K562 (cell line): ENCODE results near the gene APC.
"Not testable (repeated sequence)": the region's sequence is repeated elsewhere in the genome, so short reads cannot be mapped to it uniquely, and the experiment has no call there.

Source experiments
- FOXA1 ChIP-seq: fragments of 450-650 bp; IDR thresholded peaks from 2 replicates; pipeline ENCODE4 v1.6.1; 2016; ENCODE audit warnings: mild to moderate bottlenecking, borderline replicate concordance
- MYBL2 ChIP-seq, 2 experiments: fragments of 450-650 bp in 1 of 2; sonication (generic) in 1 of 2; formaldehyde crosslinking in 1 of 2; IDR thresholded peaks; 2 replicates each; pipeline versions ENCODE4 v1.6.1 to v1.8.1; 2017 to 2022; ENCODE audit warnings: borderline replicate concordance in 1 of 2, inconsistent platforms in 1 of 2, low read depth in 1 of 2, mild to moderate bottlenecking in 1 of 2, missing genetic modification reagents in 1 of 2, moderate library complexity in 1 of 2
- ZNF76 ChIP-seq: fragments of 250-450 bp; sonication (Bioruptor Pico); IDR thresholded peaks from 2 replicates; pipeline ENCODE4 v1.4.0; 2020; ENCODE audit warnings: mild to moderate bottlenecking, moderate library complexity, borderline replicate concordance
- TF ChIP-seq, protein P1 (sequence below): sonication (generic); formaldehyde crosslinking; IDR thresholded peaks from 2 replicates; pipeline ENCODE4 v1.8.0; 2022; ENCODE audit warnings: mild to moderate bottlenecking, low read depth, missing genetic modification reagents
- TF ChIP-seq, protein P2 (sequence below): sonication (generic); formaldehyde crosslinking; IDR thresholded peaks from 2 replicates; pipeline ENCODE4 v1.8.0; 2023; ENCODE audit warnings: missing genetic modification reagents, mild to moderate bottlenecking, borderline replicate concordance

DNA sequence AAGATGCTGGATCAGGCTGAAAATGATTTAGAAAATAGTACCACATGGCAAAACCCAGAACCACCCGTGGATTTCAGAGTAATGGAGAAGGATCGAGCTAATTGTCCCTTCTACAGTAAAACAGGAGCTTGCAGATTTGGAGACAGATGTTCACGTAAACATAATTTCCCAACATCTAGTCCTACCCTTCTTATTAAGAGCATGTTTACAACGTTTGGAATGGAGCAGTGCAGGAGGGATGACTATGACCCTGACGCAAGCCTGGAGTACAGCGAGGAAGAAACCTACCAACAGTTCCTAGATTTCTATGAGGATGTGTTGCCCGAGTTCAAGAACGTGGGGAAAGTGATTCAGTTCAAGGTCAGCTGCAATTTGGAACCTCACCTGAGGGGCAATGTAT is 154.4 kb downstream of the APC start:
- TF ChIP-seq MYBL2 (IDR thresholded peaks at IDR 0.05; ENCODE audit: low read depth); MYBL2 (CRISPR knock-in tag; IDR thresholded peaks at IDR 0.05; ENCODE audit: borderline replicate concordance); ZNF76 (CRISPR knock-in tag); FOXA1: not testable (repeated sequence)
- TF ChIP-seq, protein P1, sequence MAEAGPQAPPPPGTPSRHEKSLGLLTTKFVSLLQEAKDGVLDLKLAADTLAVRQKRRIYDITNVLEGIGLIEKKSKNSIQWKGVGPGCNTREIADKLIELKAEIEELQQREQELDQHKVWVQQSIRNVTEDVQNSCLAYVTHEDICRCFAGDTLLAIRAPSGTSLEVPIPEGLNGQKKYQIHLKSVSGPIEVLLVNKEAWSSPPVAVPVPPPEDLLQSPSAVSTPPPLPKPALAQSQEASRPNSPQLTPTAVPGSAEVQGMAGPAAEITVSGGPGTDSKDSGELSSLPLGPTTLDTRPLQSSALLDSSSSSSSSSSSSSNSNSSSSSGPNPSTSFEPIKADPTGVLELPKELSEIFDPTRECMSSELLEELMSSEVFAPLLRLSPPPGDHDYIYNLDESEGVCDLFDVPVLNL = not testable (repeated sequence)
- TF ChIP-seq, protein P2, sequence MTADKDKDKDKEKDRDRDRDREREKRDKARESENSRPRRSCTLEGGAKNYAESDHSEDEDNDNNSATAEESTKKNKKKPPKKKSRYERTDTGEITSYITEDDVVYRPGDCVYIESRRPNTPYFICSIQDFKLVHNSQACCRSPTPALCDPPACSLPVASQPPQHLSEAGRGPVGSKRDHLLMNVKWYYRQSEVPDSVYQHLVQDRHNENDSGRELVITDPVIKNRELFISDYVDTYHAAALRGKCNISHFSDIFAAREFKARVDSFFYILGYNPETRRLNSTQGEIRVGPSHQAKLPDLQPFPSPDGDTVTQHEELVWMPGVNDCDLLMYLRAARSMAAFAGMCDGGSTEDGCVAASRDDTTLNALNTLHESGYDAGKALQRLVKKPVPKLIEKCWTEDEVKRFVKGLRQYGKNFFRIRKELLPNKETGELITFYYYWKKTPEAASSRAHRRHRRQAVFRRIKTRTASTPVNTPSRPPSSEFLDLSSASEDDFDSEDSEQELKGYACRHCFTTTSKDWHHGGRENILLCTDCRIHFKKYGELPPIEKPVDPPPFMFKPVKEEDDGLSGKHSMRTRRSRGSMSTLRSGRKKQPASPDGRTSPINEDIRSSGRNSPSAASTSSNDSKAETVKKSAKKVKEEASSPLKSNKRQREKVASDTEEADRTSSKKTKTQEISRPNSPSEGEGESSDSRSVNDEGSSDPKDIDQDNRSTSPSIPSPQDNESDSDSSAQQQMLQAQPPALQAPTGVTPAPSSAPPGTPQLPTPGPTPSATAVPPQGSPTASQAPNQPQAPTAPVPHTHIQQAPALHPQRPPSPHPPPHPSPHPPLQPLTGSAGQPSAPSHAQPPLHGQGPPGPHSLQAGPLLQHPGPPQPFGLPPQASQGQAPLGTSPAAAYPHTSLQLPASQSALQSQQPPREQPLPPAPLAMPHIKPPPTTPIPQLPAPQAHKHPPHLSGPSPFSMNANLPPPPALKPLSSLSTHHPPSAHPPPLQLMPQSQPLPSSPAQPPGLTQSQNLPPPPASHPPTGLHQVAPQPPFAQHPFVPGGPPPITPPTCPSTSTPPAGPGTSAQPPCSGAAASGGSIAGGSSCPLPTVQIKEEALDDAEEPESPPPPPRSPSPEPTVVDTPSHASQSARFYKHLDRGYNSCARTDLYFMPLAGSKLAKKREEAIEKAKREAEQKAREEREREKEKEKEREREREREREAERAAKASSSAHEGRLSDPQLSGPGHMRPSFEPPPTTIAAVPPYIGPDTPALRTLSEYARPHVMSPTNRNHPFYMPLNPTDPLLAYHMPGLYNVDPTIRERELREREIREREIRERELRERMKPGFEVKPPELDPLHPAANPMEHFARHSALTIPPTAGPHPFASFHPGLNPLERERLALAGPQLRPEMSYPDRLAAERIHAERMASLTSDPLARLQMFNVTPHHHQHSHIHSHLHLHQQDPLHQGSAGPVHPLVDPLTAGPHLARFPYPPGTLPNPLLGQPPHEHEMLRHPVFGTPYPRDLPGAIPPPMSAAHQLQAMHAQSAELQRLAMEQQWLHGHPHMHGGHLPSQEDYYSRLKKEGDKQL (CRISPR knock-in tag) = not testable (repeated sequence)
